HG03442 (cell line): ENCODE measurements around the gene B4GALNT3.

ENCODE experiments used
- ATAC-seq: cut with Tn5 transposase; IDR thresholded peaks from one replicate; pipeline ENCODE4 v1.9.1; 2021; ENCODE audit warnings: mild to moderate bottlenecking, moderate library complexity; ENCODE audit not compliant: unreplicated experiment

The B4GALNT3 gene

GRCh38 chr12:508145-508544, 48.4 kb downstream of the B4GALNT3 start:
- ATAC-seq = no peak

- no peak for ATAC-seq
Measured at GRCh38 chr12:508795-509194, 49.1 kb downstream of the B4GALNT3 start.

GRCh38 chr12:509500-509899, 49.8 kb downstream of the B4GALNT3 start:
- ATAC-seq = no peak

- ATAC-seq = no peak
Measured at GRCh38 chr12:510071-510825, 50.5 kb downstream of the B4GALNT3 start.

GRCh38 chr12:512933-513332, 53.2 kb downstream of the B4GALNT3 start:
- no peak for ATAC-seq

DNA sequence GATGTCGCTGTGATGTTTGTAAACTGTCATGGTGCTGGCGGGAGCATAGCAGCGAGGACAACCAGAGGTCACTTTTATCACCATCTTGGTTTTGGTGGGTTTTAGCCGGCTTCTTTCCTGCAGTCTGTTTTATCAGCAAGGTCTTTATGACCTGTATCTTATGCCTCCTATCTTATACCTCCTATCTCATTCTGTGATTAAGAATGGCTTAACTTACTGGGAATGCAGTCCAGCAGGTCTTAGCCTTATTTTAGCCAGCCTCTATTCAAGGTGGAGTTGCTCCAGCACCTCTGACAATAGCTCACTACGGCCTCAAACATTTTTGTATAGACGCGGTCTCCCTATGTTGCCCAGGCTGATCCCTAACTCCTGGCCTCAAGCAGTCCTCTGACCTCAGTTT, 53.7 kb downstream of the B4GALNT3 start:
- ATAC-seq = no peak

GRCh38 chr12:517538-517937, 57.8 kb downstream of the B4GALNT3 start:
- no peak for ATAC-seq

DNA sequence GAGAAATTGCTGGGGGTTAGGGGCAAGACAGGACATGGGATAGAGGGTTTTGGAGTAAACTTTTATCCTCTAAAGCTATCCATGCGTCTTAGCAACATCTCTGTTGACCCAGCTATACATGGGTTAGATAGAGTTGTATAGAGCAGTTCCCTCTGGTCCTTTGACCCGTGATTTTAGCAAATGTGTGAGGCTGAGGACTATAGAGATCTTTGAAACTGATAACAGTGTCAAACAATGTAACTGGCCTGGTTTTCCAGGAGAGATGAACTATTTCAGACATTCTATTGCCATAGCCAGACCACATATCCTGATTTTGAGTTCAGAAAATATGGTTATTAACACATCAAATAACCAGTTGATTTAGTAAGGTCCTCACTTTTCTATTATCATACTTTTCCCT, 60.4 kb downstream of the B4GALNT3 start:
- ATAC-seq = no peak

GRCh38 chr12:522692-523378, 63.1 kb downstream of the B4GALNT3 start:
- ATAC-seq = no peak

GRCh38 chr12:524167-524951, 64.6 kb downstream of the B4GALNT3 start:
- ATAC-seq = no peak

DNA sequence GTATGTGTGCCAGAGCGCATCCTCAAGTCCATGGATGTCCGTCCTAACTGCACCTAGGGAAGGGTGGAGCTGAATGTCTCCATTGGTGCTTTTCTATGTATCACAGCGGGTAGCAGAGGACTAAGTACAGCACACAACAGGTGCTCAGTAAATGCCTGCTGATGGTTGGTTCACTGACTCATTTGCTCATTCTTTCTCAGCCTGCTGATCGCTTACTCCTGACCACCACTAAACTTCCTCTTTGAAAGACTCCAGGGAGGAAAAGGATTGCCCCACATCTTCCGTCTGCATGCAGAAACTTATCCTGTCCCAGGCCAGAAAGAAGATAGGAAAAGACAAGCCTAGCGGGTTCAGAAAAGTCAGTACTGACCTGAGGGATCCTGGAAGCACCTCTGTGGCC, 66.3 kb downstream of the B4GALNT3 start:
- no peak for ATAC-seq

DNA sequence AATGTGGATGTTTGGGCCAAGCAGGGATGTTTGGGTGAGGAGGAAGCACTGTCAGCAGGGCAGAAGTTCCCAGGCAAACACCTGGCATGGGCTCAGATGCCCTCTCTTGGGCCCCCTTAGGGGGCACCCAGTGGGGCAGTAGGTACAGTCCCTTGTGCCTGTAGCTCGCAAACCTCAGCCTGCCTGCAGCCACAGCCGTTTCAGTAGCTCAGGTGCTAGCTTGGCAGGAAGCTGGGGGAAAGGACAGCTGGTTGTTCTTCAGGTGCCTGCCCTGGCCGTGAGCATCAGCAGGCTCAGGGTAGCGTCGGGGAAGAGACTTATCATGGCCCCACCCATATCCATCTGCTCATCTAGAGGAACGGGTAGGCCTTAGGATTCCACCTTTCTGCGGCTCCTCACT, 67.5 kb downstream of the B4GALNT3 start:
- ATAC-seq = no peak

GRCh38 chr12:527729-528128, 68.0 kb downstream of the B4GALNT3 start:
- ATAC-seq = no peak

DNA sequence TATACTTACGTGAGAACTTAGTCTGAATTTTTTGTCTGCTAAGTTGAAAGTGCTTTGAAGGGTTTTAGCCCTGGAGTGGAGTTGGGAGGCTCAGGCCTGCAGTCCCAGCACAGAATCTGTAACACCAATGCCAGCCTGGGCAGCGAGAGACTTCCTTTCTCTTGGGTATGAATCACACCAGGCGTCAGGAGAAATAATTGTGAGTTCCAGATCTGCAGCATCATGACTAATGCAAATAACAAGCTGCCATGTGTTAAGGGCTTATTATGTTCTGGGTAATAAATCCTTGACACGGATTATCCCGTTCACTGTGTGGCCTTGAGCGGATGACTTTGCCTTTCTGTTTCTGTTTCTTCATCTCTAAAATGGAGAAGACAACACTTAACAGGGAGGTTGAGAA, 70.6 kb downstream of the B4GALNT3 start:
- ATAC-seq = no peak

DNA sequence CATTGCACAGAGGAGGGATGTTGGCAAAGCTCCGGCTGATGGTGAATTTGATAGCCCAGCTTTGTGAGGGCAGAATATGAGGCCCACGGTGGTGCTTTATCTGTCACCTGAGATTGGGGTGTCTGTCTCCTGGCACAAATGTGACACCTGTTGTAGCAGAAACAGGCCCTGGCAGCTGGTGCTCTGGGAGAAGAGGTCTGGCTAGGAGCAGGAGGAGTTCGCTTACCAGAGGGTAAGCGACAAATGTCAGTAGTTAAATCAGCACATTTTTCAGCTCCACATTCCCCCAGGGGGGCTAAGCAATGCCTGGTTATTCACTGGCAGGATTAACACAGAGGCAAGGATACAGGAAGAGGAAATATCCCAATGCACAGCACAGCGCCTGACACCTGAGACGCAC, 71.1 kb downstream of the B4GALNT3 start:
- no peak for ATAC-seq

DNA sequence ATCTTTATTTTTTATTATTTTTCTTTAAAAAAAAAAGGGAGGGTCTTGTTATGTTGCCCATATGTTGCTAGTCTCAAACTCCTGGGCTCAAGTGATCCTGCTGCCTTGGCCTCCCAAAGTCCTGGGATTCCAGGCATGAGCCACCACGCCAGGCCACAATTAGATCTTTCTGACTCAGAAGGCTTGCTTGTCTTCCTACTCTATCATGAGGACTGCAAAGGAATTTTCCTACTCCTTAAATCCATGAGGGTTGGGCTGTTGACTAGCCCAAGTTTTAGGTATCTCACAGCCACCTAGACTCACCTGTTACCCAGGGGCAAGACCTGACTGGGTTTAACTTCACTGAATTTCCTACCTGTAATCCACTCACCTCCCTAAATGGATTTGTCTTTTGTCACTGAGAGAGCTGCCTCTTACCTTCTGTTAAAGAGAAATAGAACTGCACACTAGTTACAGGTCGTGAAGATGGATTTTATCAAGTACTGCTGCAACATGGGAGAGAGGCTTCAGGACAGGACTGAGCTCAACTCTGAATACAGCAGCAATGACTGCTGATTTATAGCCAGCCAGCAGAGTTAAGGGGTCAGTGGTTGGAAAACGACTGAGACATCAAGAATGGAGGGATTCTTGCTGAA, 72.3 kb downstream of the B4GALNT3 start:
- ATAC-seq = no peak

- ATAC-seq = no peak
Measured at GRCh38 chr12:532908-533565, 73.3 kb downstream of the B4GALNT3 start.

GRCh38 chr12:533718-534117, 74.0 kb downstream of the B4GALNT3 start:
- ATAC-seq = no peak

DNA sequence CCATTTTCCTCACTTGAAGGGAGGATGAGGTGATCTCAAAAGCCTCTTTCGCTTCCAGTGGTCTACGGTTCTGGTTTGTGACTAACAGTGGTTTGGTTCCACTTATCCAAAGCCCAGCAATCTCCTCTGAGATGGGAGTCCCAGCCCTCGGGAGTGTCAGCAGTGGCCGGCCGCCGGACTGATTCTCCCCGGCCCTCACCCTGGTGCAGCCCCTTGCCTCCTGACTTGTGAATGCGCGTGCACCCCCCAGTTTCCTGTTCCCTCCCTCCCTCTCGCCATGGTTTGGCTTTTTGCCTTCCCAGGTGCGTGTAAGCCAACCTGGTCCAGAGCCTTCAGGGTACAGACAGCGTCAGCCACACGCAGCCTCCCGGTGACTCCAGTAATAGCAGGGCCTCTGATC, 74.5 kb downstream of the B4GALNT3 start:
- ATAC-seq = no peak

GRCh38 chr12:535396-535795, 75.7 kb downstream of the B4GALNT3 start:
- no peak for ATAC-seq

- no peak for ATAC-seq
Measured at GRCh38 chr12:536751-537245, 77.1 kb downstream of the B4GALNT3 start.
